Fibroblast of skin of left biceps (primary cell): Measurements from ENCODE around the gene KCNK4.
"Not testable (repeated sequence)": the region's sequence is repeated elsewhere in the genome, so short reads cannot be mapped to it uniquely, and the experiment has no call there.

Source experiments
- DNase-seq, 2 experiments: peaks; one replicate each; pipeline ENCODE4 v3.0.0-alpha.2; 2013; ENCODE audit warnings: low read depth in 2 of 2

Gene KCNK4

GRCh38 chr11:64306876-64307622, 15.9 kb downstream of the KCNK4 start:
- DNase-seq, result no peak

GRCh38 chr11:64307795-64308194, 16.7 kb downstream of the KCNK4 start:
- DNase-seq, result not testable (repeated sequence)

GRCh38 chr11:64312947-64313346, 21.8 kb downstream of the KCNK4 start:
- DNase-seq, result no peak

GRCh38 chr11:64313491-64314145, 22.5 kb downstream of the KCNK4 start:
- DNase-seq, result no peak

DNA sequence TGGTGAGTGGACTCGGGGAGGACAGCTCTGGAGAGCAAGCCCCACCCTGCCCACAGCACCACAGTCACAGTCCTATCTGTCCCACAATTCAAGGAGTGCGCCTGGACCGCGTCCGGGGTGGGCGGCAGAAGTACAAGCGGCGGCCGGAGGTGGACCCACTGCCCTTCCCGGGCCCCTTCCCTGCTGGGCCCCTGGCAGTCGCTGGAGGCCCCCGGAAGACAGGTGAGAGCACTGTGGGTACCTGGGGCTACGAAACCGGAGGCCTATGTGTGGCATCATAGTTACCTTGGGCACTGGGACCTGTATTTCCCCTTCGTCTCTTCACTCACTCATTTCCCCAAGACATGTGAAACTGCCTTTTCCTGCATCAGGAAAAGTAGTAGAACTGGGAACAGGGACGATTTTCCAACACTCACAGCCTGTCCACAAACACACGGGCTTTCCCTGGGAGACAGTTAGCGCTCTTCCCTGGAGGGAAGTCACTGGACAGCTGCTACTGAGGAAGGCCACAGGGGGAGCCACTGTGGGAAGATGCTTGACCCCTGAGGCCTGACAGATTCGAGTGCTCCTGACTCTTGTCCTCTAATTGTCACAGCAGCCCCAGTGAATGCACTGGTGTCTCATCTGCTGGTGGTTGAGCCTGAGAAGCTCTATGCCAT, 23.2 kb downstream of the KCNK4 start:
- DNase-seq, result no peak

- DNase-seq, result no peak
Measured at GRCh38 chr11:64314805-64315561, 23.9 kb downstream of the KCNK4 start.

DNA sequence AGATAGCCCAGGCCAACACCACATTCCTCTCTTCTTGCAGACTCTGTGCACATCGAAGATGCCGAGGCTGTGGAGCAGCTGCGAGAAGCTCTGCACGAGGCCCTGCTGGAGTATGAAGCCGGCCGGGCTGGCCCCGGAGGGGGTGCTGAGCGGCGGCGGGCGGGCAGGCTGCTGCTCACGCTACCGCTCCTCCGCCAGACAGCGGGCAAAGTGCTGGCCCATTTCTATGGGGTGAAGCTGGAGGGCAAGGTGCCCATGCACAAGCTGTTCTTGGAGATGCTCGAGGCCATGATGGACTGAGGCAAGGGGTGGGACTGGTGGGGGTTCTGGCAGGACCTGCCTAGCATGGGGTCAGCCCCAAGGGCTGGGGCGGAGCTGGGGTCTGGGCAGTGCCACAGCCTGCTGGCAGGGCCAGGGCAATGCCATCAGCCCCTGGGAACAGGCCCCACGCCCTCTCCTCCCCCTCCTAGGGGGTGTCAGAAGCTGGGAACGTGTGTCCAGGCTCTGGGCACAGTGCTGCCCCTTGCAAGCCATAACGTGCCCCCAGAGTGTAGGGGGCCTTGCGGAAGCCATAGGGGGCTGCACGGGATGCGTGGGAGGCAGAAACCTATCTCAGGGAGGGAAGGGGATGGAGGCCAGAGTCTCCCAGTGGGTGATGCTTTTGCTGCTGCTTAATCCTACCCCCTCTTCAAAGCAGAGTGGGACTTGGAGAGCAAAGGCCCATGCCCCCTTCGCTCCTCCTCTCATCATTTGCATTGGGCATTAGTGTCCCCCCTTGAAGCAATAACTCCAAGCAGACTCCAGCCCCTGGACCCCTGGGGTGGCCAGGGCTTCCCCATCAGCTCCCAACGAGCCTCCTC, 24.8 kb downstream of the KCNK4 start:
- DNase-seq, result not testable (repeated sequence)

DNA sequence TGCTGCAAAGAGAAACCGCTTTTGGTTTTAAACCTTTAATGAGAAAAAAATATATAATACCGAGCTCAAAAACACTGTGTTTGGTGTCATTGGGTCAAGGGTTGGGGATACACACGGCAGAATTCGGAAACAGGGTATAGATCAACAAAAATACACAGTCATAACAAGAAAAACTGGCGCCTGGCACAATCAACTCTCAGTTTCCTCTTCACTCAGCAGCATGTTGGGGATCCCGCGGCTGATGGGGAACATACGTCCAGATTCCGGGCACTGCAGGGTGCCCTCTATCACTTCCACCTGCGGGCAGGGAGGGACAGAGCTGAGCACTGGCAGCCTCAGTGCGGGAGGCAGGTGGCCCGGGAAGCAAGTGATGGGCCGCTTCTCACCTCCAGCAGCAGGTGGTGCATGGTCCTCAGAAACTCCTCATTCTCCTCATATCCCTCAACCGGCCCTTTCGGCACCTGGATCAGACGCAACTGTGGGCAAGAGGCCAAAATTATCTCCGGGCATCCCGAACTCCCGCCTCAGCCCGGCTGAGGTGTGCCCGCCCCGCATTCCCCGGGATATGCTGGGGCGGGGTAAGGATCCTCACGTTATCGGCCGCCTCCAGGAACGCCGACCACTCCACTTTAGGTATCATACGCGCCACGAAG, 25.7 kb downstream of the KCNK4 start:
- no peak for DNase-seq

GRCh38 chr11:64317325-64317960, 26.3 kb downstream of the KCNK4 start, which contains the start of gene TRMT112:
TRMT112 (minus strand) TSS chr11:64317559; CDS start chr11:64317526, 33 bp downstream.
- DNase-seq, result peak; percentile 87 to 88

GRCh38 chr11:64317961-64318765, 27.1 kb downstream of the KCNK4 start, which contains the start of gene PRDX5:
PRDX5 (plus strand) TSS chr11:64318121; CDS start chr11:64318216, 95 bp downstream.
- peak; percentile 86 to 87 for DNase-seq

GRCh38 chr11:64318766-64319761, 28.0 kb downstream of the KCNK4 start:
- DNase-seq, result no peak

- DNase-seq, result no peak
Measured at GRCh38 chr11:64320556-64320955, 29.5 kb downstream of the KCNK4 start.

DNA sequence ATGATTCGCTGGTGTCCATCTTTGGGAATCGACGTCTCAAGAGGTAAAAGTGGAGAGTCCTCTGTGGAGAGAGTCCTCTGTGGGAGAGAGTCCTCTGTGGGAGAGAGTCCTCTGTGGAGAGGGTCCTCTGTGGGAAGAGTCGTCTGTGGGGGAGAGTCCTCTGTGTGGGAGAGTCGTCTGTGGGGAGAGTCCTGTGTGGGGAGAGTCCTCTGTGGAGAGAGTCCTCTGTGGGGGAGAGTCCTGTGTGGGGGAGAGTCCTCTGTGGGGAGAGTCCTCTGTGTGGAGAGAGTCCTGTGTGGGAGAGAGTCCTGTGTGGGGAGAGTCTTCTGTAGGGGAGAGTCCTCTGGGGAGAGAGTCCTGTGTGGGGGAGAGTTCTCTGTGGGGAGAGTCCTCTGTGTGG, 29.9 kb downstream of the KCNK4 start:
- no peak for DNase-seq

DNA sequence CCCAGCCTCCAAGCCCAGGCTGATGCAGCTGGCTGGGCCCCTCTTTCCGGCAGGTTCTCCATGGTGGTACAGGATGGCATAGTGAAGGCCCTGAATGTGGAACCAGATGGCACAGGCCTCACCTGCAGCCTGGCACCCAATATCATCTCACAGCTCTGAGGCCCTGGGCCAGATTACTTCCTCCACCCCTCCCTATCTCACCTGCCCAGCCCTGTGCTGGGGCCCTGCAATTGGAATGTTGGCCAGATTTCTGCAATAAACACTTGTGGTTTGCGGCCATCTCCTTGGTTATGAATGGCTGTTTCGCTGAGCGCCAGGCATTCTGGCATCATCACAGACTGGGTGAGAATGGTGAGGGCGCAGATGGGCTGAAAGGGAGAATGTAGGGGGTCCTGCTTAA, 30.4 kb downstream of the KCNK4 start:
- no peak for DNase-seq

DNA sequence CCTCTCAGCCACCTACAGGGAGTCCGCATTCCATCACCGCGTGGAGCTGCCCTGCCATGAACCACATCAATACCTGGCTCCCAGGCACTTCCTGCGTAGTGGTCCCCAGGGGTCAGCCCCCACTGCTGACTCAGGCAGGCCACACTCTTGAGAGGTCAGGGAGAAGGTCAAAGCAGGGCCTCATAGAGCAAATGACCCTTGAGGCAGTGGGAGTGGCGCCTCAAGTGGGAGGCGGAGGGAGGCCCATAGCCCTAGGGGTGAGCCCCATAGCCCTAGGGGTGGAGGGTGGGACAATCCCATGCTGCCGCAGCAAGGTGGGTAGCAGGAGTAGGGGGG, 31.8 kb downstream of the KCNK4 start:
- no peak for DNase-seq

DNA sequence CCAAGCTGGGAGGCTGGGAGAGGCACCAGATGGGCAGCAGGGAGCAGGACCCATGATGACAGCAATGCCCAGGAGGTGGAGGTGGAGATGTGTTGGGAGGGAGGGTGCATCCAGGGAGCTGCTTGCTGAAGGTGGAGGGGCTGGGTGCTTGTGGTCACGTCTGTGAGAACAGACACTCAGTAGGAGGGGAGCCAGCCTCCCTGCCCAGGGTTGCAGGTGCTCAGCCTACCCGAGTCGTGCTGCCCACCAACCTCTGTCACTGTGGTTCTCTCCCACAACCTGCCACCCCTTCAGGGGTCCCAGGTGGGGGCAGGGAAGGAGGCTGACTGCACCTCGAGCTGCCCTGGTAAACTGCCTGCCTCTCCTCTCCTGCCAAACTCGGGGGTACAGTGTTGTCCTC, 32.3 kb downstream of the KCNK4 start:
- DNase-seq, result no peak

GRCh38 chr11:64323984-64324383, 32.9 kb downstream of the KCNK4 start:
- not testable (repeated sequence) for DNase-seq
